ENCODE results near the gene DEAF1.
"Not testable (repeated sequence)": the region's sequence is repeated elsewhere in the genome, so short reads cannot be mapped to it uniquely, and the experiment has no call there.

DEAF1 gene

DNA sequence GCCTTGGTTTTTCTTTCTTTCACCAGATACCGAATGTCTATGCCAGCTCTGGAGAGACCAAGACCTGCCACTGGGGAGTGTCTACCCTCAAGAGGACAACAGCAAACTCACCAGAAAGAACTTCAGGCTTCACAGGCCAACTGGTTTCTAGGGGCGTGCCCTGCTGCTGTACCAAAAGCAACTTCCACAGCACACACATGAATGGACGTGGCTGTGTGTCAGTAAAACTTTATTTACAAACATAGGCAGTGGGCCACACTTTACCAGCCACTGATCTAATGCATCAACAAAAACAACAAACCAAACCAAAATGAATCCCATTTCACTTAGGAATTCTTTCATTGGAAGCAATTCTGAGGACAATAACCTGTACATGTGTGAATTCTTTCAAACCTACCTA lies 16.7 kb downstream of the DEAF1 start:
- no peak for DNase-seq (ENCODE audit: low spot score)

DNA sequence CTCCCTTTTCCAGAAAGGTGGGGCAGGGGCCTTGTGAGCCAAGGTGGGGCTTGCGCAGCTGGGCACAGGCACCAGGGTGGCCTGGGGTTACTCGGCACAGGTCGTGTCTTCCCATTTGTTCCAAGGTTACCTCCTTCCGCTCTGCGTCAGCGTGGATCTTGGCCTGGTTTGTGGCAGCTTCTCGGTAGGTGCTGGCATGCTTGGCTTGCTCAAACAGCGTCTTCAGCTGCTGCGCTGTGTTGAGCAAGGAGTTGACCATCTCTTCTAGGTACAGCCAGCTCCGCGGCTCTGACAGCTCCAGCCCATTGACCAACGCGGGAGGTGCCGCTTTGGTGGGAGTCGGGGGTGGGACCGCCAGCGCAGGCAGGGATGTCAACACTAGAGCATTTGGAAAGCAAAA lies 20.6 kb downstream of the DEAF1 start:
- no peak for DNase-seq (ENCODE audit: low spot score)

DNA sequence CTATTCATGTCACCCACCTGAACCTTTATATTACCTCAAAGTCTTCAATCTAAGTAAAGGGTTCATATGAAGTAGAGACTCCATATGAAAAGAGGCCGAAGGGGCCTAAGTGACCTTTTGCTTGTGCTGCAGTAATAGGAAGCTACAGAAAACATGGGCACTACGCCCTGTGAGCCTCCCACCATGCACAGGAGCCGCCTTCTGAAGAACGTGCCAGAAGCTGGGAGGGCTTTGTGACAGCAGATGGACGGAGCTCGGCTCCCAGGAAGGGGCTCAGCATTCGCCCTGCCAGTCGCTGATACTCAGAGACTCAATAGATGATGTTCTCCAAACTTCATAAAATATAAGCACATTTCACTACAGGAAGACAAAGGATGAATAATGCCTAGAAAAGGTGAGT lies 21.2 kb downstream of the DEAF1 start:
- no peak for DNase-seq (ENCODE audit: low spot score)

DNA sequence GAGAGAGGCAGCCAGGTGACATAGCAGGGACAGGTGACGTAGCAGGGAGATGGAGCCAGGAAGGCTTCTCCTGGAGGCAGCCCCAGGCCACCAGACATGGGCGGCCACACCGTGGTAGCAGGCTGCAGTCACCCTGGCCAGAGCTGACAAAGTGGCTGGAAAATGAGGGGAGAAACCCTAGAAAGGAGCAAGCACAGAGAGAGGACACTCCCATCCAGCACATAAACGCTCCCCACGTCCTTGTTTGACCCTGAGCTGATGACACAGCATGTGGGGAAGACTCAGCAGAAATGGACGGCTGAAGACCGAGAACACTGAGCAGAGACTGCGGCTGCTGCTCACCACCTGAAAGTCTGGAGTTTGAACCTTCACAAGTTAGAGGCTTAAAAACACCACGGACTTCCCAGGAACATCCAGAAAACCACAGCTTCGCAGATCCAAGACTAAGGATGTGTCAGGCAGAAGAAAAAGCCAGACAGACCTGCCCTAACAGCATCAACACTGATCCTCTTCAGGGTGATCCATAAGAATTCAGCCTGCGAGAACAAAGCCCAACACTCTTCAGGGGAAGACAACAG lies 29.2 kb downstream of the DEAF1 start:
- no peak for DNase-seq (ENCODE audit: low spot score)

DNA sequence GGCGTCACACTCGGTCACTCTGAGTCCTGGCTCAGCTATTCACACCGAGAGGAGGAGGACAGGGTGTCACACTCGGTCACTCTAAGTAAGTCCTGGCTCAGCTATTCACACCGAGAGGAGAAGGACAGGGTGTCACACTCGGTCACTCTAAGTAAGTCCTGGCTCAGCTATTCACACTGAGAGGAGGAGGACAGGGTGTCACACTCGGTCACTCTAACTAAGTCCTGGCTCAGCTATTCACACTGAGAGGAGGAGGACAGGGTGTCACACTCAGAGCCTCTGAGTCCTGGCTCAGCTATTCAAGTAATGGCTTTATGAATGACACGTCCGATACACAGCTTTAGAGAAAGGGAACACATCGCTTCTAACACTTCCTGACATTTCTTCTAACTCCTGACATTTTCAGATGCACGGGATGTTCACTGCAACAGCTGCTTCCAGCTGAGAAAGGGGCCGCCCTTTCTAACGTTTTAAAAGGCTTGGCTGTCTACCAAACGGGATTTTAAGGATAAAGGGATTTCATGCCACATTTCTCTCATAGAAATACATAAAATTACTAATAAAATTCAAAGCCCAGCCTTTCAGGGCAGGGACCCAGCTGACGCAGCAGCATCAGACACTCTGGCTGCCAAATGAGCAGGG lies 29.8 kb downstream of the DEAF1 start:
- DNase-seq (ENCODE audit: low spot score): no peak

DNA sequence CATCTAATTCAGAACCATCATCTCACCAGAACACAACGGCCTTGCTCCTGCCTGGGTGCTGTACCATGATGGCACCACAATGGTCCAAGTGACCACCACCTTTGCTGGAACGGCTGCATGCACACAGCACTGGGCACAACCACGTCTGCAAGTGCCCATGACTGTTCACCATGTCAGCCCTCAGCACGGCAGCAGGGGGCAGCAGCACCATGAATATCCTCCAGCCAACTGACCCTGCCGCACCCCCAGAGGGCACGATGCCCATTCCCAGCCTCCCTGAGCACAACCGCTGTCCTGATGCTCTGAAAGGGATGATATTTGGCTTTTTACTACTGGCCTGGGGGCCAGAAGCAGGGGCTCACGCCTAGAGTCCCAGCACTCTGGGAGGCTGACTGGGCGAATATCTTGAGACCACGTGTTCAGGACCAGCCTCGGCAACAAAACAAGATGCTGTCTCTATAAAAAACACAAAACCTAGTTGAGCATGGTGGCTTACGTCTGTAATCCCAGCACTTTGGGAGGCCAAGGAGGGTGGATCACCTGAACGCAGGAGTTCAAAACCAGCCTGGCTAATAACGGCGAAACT lies 32.2 kb downstream of the DEAF1 start:
- DNase-seq (ENCODE audit: low spot score): peak; percentile 15

DNA sequence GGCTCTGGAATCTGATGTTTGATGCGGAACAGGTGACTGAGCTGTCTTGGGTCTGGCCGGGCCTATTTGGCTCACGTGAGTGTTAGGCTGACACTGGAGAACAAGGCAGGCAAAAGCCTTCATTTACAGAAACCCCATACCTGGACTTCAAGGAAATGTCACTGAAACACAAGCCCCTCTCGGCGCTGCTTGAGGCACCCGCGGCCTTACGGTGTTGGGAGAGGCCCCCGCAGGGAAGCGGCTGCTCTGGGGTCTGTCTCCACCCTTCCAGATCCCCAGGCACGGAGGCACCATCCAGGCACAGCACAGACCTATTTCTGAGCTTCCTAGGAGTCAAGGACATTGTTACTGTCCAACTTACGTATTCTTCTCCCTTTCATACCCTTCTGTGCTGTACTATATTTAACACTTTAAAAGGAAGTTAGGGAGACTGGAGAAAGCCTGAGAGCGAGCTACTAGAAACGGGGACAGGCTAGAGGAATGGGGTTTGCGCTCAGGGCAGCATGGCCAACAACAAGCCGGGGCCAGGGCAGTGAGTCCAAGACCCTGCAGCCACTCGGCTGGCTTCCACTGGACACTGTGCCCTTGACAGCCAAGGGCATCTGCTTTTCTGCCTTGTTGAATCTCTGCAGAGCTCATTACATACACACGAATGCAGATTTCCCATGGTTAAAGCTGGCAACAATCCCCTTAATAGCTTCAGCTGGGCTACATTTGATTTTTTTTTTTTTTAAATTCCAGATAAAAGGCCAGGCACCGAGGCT lies 34.2 kb downstream of the DEAF1 start:
- no peak for DNase-seq (ENCODE audit: low spot score)

DNA sequence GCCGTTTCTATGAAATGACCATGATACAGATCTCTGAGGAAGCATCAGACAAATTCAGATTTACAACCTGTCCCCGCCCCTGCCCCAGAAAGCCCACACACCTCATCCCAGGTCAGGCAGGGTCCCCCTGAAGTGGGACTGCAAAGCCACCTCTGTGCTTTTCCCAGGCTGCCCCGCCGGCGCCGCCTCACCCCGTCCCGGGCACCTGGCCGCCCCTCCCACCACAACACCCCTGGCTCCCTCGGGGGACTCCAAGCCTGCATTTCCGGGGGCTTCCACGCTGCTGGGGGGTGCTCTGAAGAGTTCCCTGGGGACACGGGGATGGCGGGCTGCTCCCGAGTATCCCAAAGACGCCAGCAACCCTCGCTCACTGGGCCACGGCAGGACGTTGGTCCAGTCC lies 34.7 kb downstream of the DEAF1 start:
- no peak for DNase-seq (ENCODE audit: low spot score)

DNA sequence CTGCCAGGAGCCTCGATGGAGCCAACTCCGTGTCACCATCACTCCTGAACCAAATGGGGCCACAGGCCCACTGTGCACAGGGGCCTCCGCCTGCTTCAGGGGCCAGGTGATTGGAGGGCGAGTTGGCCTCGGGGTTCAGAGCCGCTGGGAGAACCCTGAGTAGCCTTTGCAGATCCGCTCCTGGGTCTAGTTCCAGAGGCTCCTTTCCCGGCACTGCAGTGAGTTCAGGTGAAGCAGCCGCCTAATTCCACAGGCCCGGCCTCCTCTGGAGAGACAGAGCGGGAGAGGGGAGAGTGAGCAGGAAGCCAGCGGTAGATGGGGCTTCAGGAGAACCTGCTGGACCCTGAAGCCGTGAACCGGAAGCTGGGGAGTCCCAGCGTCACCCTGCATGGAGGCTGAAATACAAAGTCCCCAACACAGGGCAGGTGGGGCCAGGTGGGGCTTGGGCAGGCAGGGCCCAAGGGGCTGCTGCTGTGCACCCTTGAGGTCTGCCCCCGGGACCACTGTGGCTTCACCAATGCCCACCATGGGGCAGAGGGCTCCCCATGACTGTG lies 35.4 kb downstream of the DEAF1 start:
- DNase-seq (ENCODE audit: low spot score): no peak

DNA sequence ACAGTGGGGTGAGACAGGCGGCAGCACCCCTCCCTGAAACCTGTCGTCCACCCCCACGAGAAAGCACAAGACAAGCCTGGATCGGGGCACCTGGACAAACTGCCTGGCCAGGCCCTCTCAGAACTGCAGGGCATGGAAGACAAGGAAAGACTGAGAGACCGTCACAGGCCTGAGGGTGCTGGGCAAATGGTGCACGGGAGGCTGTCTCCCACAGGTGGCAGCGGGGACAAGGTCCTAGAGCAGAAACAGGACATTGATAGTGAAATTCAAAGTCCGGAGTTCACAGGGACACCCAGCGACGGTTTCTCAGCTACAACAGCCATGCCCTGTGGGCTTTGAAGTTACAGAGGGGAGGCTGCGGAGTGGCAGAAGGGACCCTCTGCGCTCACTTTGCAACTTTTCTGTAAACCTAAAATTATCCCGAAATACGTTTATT lies 37.3 kb downstream of the DEAF1 start:
- no peak for DNase-seq (ENCODE audit: low spot score)

DNA sequence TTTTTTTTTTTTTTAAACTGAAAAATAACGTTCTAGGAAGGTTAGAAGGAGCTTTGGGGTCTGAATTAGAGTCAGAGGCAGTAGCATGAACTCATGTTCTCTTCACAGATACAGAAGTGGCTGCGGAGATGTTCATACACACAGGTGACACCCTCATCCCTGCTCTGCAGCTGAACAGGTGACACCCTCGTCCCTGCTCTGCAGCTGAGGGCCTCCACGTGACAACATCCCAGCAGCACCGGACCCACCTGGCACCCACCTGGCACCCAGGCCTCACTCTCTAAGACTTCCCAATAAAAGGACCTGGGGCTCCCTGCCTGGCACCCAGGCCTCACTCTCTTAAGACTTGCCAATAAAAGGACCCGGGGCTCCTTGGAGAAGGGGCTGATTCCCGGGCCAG lies 38.2 kb downstream of the DEAF1 start:
- no peak for DNase-seq (ENCODE audit: low spot score)

DNA sequence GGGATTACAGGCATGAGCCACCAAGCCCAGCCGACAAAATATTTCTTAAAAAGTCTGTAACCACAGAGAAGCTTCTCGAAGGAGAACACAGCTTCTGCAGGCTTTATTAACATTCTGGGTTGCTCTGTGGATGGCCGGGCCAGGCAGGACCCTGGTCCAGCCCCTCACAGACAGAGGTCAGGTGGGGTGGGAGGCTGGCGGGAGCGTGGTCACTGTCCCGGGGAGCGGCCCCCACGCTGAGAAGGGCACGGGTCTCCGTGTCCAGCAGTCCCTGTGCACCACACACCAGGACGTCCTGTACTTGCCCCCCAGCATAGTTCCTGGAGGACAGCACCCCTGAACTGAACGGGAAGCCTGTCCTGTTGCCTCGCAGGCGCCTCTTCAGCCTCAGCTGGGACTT lies 38.6 kb downstream of the DEAF1 start:
- no peak for DNase-seq (ENCODE audit: low spot score)

DNA sequence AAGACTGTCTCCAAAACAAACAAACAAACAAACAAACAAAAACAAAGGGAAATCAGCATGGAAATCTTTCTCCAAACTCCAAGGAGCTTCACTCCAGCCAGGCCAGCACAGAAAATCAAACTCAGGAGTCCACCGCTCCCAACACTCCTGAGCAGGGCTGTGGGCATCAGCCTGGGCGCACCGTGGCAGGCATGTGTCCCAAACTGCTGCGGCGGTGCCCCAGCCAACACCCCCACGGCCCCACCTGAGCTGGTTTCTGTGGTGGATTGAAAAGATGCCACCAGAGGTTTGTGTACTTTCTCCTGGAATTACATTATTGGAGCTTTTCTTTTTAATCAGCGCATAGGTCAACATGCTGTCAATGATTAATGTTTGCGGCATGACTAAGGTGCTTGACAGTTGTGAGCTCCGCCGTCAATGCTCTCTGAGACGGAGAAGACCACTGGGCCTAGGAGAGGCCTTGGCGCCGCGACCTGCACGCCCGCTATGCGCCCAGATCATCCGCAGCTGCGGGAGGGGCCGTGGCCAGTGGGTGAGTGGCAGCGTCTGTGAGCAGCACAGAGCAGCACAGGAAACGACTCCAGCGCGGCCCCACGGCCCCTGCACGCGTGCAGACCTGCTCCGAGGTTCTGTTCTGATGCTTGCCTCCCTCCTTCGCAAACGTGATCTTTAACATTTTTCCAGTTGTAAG lies 39.8 kb downstream of the DEAF1 start:
- no peak for DNase-seq (ENCODE audit: low spot score)

DNA sequence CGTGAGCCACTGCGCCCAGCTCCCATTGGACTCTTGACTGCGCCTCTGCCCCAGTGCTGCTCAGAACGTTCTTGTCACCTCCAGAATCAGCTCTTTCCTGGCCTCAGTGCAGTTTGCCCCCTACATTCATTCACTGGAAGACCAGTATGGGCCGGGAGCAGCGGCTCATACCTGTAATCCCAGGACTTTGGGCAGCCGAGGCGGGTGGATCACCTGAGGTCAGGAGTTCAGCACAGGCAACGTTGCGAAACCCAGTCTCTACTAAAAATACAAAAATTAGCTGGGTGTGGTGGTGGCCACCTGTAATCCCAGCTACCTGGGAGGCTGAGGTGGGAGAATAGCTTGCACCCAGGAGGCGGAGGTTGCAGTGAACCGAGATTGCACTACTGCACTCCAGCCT lies 40.6 kb downstream of the DEAF1 start:
- DNase-seq (ENCODE audit: low spot score): not testable (repeated sequence)

DNA sequence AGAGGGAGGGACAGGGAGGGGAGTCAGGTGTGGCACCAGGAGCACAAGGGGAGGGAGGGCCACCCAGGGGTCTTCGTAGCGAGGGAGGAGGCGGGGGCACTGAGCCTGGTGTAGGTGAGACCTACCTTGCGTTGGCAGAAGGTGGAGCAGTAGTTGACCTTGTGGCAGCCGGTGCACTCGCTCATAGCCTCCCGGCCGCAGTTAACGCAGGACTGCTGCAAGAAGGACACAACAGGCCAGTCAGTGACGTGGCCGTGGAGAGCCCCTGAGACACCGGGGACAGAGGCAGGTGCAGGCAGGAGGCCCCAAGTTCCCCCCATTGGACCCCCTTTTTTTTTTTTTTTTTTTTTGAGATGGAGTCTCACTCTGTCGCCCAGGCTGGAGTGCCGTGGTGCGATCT lies 41.2 kb downstream of the DEAF1 start:
- no peak for DNase-seq (ENCODE audit: low spot score)

DNA sequence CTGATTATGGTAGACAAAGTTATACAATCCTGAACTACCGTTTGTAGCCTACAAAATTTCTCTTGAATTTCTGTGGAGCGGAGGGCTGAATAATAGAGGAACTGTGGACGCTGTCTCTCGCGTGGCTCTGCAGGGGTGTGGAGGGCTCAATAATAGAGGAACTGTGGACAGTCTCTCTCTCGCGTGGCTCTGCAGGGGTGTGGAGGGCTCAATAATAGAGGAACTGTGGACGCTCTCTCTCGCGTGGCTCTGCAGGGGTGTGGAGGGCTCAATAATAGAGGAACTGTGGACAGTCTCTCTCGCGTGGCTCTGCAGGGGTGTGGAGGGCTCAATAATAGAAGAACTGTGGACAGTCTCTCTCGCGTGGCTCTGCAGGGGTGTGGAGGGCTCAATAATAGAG lies 41.9 kb downstream of the DEAF1 start:
- DNase-seq (ENCODE audit: low spot score): not testable (repeated sequence)

DNA sequence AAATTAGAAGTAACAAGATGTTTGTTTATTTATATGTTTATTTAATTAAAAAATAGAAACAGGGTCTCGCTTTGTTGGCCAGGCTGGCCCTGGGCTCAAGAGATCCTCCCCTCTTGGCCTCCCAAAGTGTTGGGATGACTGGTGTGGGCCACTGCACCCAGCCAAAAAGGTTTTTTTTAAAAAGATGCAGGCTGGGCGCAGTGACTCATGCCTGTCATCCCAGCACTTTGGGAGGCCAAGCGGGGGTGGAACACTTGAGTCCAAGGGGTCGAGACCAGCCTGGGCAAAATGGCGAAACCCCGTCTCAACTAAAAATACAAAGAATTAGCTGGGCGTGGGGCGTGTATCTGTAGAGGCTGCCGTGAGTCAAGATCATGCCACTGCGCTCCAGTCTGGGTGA lies 44.5 kb downstream of the DEAF1 start:
- no peak for DNase-seq (ENCODE audit: low spot score)

DNA sequence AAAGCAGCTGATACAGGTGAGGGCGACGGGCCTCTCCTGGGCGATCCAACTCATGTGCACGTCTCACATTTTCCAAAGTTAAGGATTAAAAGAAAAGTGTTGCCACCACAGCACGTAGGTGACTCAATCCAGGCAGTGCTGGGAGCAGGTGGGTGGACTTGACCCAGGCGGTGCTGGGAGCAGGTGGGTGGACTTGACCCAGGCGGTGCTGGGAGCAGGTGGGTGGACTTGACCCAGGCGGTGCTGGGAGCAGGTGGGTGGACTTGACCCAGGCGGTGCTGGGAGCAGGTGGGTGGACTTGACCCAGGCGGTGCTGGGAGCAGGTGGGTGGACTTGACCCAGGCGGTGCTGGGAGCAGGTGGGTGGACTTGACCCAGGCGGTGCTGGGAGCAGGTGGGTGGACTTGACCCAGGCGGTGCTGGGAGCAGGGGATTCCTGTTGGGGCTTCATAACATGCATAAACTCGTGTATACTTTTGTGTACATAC lies 47.3 kb downstream of the DEAF1 start:
- DNase-seq (ENCODE audit: low spot score): not testable (repeated sequence)

DNA sequence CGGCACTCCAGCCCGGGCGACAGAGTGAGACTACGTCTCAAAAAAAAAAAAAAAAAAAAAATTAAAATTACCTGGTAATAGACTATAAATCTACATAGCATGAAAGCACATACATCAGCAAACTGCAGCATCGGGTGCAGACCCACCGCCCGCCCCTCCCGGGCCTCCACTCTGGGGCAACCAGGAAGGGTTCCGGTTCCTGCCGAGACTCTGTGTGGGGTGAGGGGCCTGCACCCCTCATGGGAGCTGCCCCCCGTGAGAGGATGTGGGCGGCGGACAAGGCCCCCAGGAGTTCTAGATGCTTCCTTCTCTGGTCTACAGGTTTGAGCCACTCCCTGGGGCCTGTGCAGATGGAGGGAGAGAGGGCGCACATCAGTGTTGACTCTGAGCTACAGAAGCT lies 48.8 kb downstream of the DEAF1 start:
- DNase-seq (ENCODE audit: low spot score): no peak

DNA sequence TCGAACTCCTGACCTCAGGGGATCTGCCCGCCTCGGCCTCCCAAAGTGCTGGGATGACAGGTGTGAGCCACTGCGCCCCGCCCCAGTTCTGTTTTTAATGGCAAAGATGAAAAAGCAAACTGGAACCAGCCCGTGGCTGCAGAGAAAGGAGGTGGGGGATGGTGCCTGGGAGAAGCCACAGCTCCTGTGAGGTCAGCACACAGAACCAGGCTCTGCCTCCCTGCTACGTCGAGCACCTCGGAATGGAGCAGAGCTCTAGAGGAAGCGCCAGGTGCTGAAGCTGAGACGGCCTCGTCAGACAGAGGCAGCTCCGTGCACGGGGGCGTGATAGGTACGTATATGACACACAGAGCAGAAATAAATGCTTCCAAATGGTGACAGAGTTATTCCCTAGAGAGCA lies 49.5 kb downstream of the DEAF1 start:
- DNase-seq (ENCODE audit: low spot score): no peak

DNA sequence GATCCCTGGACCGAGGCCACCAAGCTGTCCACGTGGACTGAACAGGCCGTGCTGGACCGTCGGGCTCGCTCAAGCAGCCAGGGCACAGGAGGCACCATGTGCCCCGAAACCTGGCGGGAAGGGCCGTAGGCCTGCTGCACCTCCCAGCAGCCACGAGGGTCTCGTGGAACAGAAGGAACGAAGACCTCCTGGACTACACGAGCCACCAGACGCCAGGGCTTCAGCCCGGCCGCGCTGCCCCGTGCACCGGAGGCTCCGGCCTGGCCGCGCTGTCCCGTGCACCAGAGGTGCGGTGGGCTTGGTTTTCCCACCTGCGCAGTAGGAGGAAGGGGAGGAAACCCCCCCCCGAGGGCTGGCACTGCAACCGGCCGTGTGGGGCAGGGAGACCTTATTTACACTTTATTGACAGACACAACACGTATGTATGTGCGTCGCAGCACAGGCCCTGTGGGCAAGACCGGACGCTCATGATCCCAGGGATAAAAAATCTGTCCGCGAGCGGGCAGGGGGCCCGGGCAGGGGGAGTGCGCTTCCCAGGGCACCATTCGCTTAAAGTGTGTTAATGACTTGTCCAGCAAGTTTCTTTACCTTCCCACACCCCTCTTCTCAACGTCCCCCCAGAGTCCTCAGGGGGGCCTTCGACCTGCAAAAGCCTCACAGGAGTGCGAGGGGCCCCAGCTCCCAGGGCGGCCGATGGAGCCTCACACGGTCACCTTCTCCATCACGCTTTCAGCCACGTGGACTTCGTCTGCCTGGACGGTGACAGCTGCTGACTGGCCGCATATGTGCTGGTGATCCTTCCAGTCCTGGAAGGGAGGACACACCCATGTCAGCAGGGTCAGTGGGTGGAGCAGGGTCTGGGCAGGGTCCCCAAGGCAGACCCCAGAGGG lies 50.9 kb downstream of the DEAF1 start:
- no peak for DNase-seq (ENCODE audit: low spot score)

Data from LoVo (cell line).